Esophagus muscularis mucosa (tissue), 4 donors: ENCODE measurements around the gene FCAMR.

Experiments
- CTCF ChIP-seq, 3 experiments: fragments of 200-600 bp in 2 of 3; fragments of 450-650 bp in 1 of 3; sonication (generic) in 2 of 3; IDR thresholded peaks; one replicate each; pipeline ENCODE4 v1.5.1; 2017 to 2019; ENCODE audit warnings: antibody characterized with exemption in 3 of 3, mild to moderate bottlenecking in 2 of 3, moderate library complexity in 1 of 3
- EP300 ChIP-seq: sonication (generic); formaldehyde crosslinking; IDR thresholded peaks from one replicate; pipeline ENCODE4 v1.6.1; 2017; ENCODE audit warnings: antibody characterized with exemption
- POLR2A ChIP-seq: fragments of 450-650 bp; IDR thresholded peaks from one replicate; pipeline ENCODE4 v1.6.1; 2017; ENCODE audit warnings: antibody characterized with exemption, moderate library complexity, mild to moderate bottlenecking, low read depth
- POLR2AphosphoS5 ChIP-seq, 2 donors: sonication (generic); formaldehyde crosslinking; IDR thresholded peaks; one replicate each; pipeline ENCODE4 v1.6.1; 2017; ENCODE audit warnings: antibody characterized with exemption in 2 of 2

- TF ChIP-seq CTCF (IDR thresholded peaks at IDR 0.05): no peak
- TF ChIP-seq POLR2A: no peak
- TF ChIP-seq EP300: no peak
- TF ChIP-seq POLR2AphosphoS5 (IDR thresholded peaks at IDR 0.05): no peak
These were observed 7.0 kb downstream of the FCAMR start for GRCh38 chr1:206963119-206963712.
